ENCODE results near the gene TOR1A. TPM values are rescaled to one million over a fixed set of nuclear protein-coding genes. Genes with fewer than 3 reads are reported as not detected.

Gene TOR1A
- total and polyA plus RNA-seq, 2 experiments from 2014 or later = 23.6 to 45.7 TPM

DNA sequence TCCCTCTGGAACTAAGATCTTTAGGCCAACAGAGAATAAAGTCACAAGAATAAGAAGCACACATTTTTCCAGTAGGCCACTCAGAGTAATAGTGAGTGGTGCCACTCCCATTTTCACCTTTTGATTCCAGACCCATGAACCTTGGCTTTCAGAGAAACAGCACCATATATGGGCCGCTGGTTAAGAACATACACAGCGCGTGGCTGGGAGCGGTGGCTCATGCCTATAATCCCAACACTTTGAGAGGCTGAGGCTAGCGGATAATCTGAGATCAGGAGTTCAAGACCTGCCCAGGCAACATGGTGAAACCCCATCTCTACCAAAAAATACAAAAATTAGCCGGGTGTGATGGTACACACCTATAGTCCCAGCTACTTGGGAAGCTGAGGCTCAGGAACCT lies 55.5 kb downstream of the TOR1A start:
- Histone ChIP-seq H3K9me2 (ENCODE audit: insufficient read depth) (no peaks in the 10 kb centered on the region), H3K27ac (ENCODE audit: low read depth) (no peak overlapping the region), H3K4me1 (ENCODE audit: insufficient read depth) (no peaks in the 10 kb centered on the region), H3K4me2 (no peak overlapping the region), H3K27me3 (ENCODE audit: insufficient read depth) (no peaks in the 10 kb centered on the region), H2AFZ (no peak overlapping the region), H4K20me1 (replicated peaks; ENCODE audit: insufficient read depth) (no peaks in the 10 kb centered on the region), H3K4me3 (no peak overlapping the region), H3F3A (replicated peaks; ENCODE audit: low read depth) (no peaks in the 10 kb centered on the region), H3K36me3 (ENCODE audit: insufficient read depth) (no peaks in the 10 kb centered on the region), H3K79me2 (replicated peaks; ENCODE audit: insufficient read depth) (no peaks in the 10 kb centered on the region)
- H3K27me3 Mint-ChIP-seq (ENCODE audit: insufficient read depth, low read depth, poor library complexity) = peaks cover 4% of the 10 kb centered on the region
- H3K4me1 Mint-ChIP-seq = no peaks in the 10 kb centered on the region
- DNase-seq (ENCODE audit: low spot score) (no peak), ATAC-seq (no peak)
- H3K27ac Mint-ChIP-seq = no peak overlapping the region
- no peak for TF ChIP-seq CREB1 (CRISPR knock-in tag; IDR thresholded peaks at IDR 0.05; ENCODE audit: low read depth)
- no peak for TF ChIP-seq JUNB (IDR thresholded peaks at IDR 0.05; ENCODE audit: unreplicated experiment)
- TF ChIP-seq, protein P1, sequence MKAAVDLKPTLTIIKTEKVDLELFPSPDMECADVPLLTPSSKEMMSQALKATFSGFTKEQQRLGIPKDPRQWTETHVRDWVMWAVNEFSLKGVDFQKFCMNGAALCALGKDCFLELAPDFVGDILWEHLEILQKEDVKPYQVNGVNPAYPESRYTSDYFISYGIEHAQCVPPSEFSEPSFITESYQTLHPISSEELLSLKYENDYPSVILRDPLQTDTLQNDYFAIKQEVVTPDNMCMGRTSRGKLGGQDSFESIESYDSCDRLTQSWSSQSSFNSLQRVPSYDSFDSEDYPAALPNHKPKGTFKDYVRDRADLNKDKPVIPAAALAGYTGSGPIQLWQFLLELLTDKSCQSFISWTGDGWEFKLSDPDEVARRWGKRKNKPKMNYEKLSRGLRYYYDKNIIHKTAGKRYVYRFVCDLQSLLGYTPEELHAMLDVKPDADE (IDR thresholded peaks at IDR 0.05) = no peak
- no peak for TF ChIP-seq ZNF114 (CRISPR knock-in tag; IDR thresholded peaks at IDR 0.05)
- TF ChIP-seq ZNF331 (CRISPR knock-in tag; IDR thresholded peaks at IDR 0.05; ENCODE audit: low read depth) = no peak
- TF ChIP-seq, protein P2, sequence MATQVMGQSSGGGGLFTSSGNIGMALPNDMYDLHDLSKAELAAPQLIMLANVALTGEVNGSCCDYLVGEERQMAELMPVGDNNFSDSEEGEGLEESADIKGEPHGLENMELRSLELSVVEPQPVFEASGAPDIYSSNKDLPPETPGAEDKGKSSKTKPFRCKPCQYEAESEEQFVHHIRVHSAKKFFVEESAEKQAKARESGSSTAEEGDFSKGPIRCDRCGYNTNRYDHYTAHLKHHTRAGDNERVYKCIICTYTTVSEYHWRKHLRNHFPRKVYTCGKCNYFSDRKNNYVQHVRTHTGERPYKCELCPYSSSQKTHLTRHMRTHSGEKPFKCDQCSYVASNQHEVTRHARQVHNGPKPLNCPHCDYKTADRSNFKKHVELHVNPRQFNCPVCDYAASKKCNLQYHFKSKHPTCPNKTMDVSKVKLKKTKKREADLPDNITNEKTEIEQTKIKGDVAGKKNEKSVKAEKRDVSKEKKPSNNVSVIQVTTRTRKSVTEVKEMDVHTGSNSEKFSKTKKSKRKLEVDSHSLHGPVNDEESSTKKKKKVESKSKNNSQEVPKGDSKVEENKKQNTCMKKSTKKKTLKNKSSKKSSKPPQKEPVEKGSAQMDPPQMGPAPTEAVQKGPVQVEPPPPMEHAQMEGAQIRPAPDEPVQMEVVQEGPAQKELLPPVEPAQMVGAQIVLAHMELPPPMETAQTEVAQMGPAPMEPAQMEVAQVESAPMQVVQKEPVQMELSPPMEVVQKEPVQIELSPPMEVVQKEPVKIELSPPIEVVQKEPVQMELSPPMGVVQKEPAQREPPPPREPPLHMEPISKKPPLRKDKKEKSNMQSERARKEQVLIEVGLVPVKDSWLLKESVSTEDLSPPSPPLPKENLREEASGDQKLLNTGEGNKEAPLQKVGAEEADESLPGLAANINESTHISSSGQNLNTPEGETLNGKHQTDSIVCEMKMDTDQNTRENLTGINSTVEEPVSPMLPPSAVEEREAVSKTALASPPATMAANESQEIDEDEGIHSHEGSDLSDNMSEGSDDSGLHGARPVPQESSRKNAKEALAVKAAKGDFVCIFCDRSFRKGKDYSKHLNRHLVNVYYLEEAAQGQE (IDR thresholded peaks at IDR 0.05; ENCODE audit: unreplicated experiment) = no peak
- no peak for TF ChIP-seq EZH2 (IDR thresholded peaks at IDR 0.05; ENCODE audit: low read depth, unreplicated experiment)
- no peak for TF ChIP-seq NANOG (IDR thresholded peaks at IDR 0.05; ENCODE audit: borderline replicate concordance)
- no peak for TF ChIP-seq STAT1 (IDR thresholded peaks at IDR 0.05; ENCODE audit: unreplicated experiment)
- TF ChIP-seq, protein P3, sequence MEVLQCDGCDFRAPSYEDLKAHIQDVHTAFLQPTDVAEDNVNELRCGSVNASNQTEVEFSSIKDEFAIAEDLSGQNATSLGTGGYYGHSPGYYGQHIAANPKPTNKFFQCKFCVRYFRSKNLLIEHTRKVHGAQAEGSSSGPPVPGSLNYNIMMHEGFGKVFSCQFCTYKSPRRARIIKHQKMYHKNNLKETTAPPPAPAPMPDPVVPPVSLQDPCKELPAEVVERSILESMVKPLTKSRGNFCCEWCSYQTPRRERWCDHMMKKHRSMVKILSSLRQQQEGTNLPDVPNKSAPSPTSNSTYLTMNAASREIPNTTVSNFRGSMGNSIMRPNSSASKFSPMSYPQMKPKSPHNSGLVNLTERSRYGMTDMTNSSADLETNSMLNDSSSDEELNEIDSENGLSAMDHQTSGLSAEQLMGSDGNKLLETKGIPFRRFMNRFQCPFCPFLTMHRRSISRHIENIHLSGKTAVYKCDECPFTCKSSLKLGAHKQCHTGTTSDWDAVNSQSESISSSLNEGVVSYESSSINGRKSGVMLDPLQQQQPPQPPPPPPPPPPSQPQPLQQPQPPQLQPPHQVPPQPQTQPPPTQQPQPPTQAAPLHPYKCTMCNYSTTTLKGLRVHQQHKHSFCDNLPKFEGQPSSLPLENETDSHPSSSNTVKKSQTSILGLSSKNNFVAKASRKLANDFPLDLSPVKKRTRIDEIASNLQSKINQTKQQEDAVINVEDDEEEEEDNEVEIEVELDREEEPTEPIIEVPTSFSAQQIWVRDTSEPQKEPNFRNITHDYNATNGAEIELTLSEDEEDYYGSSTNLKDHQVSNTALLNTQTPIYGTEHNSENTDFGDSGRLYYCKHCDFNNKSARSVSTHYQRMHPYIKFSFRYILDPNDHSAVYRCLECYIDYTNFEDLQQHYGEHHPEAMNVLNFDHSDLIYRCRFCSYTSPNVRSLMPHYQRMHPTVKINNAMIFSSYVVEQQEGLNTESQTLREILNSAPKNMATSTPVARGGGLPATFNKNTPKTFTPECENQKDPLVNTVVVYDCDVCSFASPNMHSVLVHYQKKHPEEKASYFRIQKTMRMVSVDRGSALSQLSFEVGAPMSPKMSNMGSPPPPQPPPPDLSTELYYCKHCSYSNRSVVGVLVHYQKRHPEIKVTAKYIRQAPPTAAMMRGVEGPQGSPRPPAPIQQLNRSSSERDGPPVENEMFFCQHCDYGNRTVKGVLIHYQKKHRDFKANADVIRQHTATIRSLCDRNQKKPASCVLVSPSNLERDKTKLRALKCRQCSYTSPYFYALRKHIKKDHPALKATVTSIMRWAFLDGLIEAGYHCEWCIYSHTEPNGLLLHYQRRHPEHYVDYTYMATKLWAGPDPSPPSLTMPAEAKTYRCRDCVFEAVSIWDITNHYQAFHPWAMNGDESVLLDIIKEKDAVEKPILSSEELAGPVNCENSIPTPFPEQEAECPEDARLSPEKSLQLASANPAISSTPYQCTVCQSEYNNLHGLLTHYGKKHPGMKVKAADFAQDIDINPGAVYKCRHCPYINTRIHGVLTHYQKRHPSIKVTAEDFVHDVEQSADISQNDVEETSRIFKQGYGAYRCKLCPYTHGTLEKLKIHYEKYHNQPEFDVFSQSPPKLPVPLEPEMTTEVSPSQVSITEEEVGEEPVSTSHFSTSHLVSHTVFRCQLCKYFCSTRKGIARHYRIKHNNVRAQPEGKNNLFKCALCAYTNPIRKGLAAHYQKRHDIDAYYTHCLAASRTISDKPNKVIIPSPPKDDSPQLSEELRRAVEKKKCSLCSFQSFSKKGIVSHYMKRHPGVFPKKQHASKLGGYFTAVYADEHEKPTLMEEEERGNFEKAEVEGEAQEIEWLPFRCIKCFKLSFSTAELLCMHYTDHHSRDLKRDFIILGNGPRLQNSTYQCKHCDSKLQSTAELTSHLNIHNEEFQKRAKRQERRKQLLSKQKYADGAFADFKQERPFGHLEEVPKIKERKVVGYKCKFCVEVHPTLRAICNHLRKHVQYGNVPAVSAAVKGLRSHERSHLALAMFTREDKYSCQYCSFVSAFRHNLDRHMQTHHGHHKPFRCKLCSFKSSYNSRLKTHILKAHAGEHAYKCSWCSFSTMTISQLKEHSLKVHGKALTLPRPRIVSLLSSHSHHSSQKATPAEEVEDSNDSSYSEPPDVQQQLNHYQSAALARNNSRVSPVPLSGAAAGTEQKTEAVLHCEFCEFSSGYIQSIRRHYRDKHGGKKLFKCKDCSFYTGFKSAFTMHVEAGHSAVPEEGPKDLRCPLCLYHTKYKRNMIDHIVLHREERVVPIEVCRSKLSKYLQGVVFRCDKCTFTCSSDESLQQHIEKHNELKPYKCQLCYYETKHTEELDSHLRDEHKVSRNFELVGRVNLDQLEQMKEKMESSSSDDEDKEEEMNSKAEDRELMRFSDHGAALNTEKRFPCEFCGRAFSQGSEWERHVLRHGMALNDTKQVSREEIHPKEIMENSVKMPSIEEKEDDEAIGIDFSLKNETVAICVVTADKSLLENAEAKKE (CRISPR knock-in tag; IDR thresholded peaks at IDR 0.05) = no peak
- TF ChIP-seq, protein P4, sequence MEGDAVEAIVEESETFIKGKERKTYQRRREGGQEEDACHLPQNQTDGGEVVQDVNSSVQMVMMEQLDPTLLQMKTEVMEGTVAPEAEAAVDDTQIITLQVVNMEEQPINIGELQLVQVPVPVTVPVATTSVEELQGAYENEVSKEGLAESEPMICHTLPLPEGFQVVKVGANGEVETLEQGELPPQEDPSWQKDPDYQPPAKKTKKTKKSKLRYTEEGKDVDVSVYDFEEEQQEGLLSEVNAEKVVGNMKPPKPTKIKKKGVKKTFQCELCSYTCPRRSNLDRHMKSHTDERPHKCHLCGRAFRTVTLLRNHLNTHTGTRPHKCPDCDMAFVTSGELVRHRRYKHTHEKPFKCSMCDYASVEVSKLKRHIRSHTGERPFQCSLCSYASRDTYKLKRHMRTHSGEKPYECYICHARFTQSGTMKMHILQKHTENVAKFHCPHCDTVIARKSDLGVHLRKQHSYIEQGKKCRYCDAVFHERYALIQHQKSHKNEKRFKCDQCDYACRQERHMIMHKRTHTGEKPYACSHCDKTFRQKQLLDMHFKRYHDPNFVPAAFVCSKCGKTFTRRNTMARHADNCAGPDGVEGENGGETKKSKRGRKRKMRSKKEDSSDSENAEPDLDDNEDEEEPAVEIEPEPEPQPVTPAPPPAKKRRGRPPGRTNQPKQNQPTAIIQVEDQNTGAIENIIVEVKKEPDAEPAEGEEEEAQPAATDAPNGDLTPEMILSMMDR (conservative IDR thresholded peaks at IDR 0.05; ENCODE audit: low read depth in 2 of 2) = no peak
- no peak overlapping the region for H3K4me3 Mint-ChIP-seq
- no peaks in the 10 kb centered on the region for H3K36me3 Mint-ChIP-seq (ENCODE audit: low read depth)
- H3K9me3 Mint-ChIP-seq = no peaks in the 10 kb centered on the region

All from GM23338 (cell line).